DMS153 (cell line): Measurements from ENCODE around the gene ACVRL1.
"Not testable (repeated sequence)": the region's sequence is repeated elsewhere in the genome, so short reads cannot be mapped to it uniquely, and the experiment has no call there.

Experiments
- DNase-seq: peaks from one replicate; lab custom pipeline; 2025; lab: John Stamatoyannopoulos, UW

ACVRL1 gene

DNA sequence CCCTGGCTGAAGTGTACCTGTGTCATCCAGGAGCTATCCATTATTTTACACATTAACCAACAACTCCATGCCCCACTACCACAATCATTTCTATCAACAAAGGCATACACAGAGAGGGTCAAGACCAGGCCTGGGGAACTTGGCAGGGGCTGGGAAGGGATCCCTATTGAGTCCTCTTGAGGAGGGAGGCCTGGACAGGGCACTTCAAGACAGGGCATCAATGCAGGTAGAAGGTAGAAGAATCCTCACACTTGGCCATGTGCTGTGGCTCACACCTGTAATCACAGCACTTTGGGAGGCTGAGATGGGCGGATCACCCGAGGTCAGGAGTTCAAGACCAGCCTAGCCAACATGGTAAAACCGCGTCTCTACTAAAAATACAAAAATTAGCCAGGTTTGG is 32.8 kb upstream of the ACVRL1 start:
- DNase-seq = no peak

DNA sequence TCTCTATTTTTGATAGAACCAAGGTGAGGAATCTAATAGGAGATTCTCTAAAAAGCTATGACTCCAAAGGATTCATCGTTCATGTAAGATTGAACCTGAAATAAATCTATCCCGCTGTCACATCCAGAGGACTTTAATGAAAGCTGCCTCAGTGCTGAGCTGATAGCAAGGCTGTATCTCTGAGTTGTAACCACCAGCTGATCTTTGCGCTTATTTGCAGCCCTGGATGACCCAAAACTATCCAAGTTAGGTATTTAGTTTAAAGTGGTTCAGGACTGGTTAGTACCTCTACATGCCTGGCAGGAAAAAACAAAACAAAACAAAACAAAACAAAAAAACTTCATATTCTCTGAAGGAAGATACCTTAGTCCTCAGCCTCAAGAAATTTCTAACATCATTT is 28.2 kb upstream of the ACVRL1 start:
- DNase-seq = no peak

DNA sequence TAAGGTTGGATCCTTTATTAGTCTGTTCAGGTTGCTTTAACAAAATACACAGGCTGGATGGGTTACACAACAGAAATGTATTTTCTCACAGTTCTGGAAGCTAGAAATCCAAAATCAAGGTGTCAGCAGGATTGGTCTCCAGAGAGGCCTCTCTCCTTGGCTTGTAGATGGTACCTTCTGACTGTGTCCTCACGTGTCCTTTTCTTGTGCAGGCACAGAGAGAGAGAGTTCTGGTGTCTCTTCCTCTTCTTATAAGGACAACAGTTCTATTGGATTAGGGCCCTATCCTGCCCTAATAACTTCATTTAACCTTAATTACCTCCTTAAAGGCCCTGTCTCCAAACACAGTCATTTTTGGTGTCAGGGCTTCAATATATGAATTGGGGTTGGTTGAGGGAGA is 24.0 kb upstream of the ACVRL1 start:
- no peak for DNase-seq

DNA sequence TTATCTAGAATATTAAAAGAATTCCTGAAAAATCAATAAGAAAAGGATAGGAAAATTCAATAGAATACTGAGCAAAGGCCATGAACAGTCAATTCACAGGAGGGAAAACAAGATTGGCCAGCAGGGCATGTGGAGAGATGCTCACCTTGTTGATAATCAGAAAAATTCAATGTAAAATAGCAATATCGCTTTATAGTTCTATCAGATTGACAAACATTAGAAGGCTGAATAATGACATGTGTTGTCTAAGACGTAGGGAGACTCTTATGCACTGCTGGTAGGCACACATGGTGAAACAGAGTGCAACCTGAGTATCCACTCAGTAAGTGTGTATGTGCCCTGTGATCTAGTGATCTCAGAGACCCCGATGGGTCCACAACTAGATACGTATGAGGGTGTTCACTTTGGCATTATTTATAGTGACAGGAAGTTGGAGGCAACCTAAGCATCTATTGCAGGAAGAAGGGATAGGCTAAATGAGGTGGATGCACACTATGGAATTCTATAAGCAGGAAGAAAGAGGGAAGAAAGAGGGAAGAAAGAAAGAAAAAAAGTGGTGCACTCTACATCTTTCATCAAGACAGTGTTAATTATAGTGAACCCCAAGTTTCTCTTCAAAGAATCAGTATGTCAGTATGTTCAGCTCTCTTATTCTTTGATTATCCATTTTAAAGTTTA is 23.2 kb upstream of the ACVRL1 start:
- DNase-seq = no peak

DNA sequence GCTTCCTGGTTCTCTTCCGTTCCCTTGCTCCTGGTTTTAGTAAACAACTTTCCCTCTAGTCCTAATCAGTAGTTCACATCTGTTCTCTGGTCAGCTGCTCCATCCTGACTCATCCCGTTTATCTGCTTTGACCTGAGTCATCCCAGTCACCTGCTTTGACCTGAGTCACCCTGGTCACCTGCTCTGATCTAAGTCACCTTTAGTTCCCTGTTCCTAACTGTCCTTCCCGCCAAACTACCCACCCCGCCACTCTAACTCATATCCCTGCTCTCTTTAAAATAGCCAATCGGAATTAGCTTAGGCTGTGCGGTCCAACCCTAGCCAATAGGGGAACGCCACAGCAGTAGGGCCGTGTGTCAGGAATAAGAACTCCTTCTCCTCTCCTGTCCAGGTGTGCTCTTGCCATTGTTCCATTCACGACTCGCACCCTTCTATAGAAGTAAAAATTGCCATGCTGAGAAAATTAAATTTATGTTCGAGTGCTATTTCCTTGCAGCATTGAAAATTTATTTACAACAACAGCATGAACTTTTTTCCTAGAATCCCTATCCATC is 22.6 kb upstream of the ACVRL1 start:
- DNase-seq = no peak

DNA sequence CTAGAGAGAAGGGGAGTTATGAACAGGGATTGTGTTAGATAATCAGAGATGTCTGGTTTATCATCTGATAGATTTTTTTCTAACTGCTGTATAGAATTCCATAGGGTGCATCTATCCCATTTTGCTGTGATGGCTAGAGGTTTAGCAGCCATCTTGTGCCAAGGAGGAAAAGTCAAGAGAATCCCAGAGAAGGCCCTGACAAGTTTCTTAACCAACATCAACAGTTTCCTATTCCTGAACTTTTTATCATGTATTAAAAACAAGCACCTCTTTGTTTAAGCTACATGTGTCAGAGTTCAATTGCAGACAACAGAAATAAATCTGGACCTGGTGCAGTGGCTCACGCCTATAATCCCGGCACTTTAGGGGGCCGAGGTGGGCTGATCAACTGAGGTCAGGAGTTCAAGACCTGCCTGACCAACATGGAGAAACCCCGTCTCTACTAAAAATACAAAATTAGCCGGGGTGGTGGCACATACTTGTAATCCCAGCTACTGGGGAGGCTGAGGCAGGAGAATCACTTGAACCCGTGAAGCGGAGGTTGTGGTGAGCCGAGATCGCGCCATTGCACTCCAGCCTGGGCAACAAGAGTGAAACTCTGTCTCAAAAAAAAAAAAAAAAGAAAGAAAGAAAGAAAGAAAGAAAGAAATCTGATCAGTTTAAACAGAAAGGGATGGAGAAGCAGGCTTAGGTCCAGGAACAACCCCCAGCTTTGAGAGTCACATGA is 21.8 kb upstream of the ACVRL1 start:
- DNase-seq = not testable (repeated sequence)

DNA sequence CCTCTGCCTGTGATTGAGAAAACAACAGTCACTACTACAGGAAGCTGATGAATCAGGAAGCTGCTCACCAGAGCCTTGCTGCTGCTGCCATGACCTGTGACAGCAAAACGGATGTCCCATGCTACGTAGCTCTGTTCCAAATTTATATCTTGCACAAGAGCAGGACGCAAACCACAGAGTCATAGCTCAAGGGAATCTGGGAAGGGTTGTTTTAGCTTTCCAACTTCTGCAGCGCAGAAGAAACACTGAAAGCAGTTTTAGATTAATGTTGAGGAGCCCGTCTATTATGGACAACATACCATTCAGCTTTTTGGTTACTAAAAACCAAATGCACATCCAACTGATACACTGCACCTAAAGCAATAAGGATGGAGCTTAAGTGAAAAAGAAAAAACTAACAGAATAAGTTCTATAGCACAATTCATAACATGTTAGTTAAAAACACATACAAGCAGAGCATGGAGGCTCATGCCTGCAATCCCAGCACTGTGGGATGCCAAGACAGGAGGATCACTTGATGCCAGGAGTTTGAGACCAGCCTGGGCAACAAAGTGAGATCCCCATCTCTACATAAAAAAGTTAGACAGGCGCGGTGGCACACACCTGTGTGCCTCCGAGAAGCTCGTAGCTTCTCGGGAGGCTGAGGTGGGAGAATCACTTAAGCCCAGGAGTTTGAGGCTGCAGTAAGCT is 21.1 kb upstream of the ACVRL1 start:
- no peak for DNase-seq

DNA sequence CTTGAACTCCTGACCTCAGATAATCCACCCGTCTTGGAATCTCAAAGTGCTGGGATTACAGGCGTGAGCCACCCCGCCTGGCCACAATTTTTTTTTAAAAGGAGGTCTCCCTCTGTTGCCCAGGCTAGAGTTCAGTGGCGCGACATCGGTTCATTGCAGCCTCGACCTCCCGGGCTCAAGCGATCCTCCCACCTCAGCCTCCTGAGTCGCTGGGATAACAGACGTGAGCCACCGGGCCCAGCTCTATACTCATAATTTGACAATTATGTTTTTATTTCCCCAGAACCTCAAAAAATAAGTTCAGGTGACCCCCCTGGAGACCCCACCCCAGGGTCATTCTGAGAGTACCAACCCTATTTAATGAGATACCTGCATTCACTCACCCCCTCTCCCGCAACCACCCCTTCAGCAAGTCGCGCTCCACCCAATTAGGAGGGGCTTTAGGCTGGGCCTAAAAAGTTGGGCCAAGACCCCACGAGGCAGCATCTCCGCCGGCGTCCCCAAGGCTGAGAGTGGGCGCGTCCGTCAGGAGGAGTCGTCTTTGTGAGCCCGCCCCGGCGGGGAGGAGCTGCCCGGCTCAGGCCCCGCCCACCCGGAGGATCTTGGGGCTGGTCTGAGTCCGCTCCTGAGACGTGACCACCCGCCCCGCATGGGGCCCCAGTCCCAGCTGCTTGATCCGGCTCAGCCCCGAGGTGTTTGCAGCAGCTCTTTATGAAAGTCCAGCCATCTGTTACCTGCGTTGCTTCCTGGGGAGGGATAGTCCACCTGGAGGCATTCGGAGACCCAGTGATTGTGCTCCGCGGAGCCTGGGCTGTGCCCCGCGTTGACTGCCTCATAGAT is 19.6 kb upstream of the ACVRL1 start, which contains the start of gene ANKRD33:
ANKRD33 (plus strand) TSS at position 628 of the 840 bp plus-strand sequence; CDS start at position 712, 84 bp downstream.
- no peak for DNase-seq

DNA sequence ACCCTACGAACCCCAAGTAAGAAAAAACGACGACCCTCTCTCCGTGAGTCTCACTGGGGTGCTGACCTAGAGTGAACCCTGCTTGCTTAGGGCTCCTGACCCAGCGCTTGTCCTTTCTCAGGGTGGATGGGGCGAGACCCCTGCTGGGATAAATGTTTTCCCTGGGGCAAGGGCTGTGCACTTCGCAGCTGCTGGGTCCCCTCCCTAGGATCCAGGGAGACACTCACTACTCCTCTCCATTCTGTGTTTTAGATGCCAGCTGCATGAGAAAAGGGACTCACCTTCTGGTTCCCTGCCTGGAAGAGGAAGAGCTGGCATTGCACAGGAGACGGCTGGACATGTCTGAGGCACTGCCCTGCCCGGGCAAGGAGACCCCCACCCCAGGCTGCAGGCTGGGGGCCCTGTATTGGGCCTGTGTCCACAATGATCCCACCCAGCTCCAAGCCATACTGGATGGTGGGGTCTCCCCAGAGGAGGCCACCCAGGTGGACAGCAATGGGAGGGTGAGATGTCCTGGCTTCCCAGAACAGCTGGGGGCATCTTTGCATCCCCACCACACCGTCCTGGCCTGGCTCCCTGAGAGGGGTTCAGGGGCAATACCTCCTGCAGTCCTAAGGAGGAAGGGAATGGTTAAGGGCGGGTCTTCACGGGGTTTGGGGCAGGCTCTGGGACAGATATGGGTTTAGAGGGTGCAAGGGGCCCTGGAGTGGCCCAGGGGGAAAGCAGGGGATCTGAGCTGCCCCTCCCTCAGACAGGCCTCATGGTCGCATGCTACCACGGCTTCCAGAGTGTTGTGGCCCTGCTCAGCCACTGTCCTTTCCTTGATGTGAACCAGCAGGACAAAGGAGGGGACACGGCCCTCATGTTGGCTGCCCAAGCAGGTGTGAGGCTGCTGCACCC is 18.7 kb upstream of the ACVRL1 start:
- no peak for DNase-seq

DNA sequence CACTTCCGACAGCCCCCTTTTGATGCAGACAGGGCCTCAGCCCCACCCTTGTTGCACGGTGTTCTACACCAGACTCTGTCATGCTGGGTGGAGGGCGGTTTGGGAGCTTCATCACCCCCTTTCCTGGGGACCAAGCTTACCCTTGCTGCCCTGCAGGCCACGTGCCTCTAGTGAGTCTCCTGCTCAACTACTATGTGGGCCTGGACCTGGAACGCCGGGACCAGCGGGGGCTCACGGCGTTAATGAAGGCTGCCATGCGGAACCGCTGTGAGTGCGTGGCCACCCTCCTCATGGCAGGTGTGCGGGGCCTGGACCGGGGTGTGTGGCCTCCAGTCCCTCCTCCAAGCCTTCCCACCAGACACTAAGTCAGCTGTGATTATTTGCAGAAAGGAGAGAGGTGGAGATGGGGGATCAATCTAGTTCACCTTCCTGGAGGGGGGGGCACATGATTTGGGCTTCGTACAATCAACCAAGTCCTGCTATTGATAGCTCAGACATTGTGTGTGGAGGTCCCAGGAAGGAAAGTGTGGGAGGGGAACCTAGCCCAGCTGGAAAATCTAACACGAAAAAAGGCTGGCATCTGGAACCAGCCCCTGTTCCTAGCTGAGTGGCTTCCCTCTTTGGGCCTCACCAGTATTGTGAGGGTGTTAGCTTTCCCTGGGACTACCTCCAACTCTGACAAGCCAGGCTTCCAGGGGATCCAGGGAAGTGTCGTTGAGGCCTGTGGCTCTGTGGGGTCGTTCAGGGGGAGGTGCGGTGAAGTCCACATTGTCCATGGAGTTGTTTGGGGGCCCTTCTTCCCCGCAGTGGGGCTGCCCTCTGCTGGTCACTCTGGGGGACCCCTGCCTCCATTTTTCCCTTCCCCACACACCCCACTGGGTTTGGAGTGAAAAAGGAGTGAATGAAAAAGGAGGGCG is 17.8 kb upstream of the ACVRL1 start:
- no peak for DNase-seq

DNA sequence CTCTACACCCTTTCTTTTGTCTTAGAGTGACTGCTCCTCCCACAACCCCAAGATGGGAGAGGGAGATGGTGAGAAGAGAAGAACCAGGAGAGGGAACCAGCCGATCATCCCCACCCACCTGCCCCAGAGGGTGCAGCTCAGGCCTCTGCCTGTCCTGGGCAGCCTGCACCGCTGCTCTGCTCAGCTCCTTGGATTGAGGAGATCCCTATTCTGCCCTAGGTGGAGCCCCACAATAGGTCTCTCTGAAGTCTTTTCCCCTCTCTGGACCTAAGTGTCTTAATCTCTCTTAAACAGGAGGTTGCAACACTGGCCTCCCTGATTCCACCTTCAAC is 17.2 kb upstream of the ACVRL1 start:
- DNase-seq = no peak

DNA sequence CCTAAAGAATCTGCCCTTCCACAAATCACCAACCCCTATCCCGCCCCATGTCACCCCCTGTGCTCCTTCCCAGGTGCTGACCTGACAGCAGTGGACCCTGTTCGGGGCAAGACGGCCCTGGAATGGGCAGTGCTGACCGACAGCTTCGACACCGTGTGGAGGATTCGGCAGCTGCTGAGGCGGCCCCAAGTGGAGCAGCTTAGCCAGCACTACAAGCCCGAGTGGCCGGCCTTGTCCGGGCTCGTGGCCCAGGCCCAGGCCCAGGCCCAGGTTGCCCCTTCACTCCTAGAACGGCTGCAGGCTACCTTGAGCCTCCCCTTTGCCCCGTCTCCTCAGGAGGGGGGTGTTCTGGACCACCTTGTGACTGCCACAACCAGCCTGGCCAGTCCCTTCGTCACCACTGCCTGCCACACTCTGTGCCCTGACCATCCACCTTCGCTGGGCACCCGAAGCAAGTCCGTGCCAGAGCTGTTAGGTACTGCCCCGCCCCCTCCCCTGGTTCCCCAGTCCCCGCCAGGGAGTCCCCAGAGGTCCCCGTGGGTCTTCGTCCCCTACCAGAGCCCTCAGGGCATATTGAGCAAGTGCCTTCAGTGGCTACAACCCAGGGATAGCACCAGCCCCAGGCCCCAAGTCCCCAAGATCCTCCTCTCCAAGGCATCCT is 16.7 kb upstream of the ACVRL1 start:
- no peak for DNase-seq

DNA sequence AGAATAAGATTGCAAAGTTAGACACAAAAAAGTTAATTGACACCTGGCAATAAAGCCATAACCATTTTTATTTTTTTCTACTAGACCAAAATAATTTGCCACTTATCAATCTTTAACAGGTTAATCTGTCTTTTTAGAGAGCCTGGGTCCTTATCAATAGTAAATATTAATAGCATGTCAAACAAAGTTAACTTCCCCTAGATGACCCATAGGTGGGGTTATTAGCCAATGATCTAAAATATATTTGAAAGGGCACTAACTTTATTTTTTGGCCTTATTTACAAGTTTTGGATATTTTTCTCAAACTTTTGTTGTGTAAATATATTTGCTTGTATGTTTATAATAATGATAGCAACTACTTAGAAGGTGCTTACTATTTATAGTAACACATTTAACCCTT is 15.5 kb upstream of the ACVRL1 start:
- no peak for DNase-seq

DNA sequence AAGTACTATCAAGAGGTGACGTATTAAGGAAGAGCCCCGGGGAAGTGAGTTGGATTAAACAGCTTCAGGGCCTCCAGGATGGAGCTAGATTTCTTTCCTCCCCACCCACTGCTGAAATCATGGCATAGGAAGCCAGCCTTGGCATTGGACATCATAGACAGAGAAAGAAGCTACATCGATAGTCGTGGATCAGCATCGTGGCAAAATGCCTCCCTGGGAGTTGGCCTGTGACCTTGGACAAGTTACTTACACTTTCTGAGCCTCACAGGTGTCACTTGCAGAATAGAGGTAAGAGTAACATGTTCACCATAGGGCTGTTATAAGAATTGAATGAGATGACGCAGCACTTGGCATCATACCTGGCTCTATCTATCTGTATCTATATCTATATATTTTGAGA is 13.5 kb upstream of the ACVRL1 start:
- DNase-seq = no peak

DNA sequence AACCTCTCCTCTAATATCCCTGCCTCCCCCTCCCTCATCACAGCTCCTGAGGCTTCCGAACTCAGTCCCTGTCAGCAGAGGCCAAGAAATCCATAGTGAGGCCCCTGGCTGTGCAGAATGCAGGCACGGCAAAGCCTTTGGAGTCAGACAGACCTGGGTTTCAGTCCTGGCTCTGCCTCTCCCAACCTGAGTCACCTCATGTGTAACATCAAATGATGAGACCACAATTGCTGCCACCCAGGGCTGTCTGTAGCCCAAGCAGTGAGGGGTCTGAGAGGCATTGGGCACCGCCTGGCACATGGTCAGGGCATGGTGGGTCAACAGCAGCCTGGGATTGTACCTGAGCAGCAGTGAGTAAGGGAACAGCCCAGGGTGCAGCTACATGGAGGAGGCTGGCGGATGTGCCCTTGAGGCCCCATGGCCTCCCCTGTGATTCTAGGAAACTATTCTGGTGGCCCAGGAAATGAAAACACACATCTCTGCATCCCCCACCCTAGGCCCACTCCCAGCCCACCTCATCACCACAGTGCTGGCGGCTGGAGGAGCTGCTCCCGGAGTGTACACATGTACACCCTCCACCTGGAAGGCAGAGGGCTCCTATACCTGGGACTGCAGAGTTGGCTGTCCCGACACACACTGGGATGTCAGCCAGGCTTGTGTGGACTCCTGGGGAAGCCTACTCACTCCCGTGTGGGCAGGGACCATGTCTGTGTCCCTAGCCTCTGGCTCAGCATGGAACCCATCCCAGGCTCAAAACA is 11.7 kb upstream of the ACVRL1 start:
- no peak for DNase-seq

DNA sequence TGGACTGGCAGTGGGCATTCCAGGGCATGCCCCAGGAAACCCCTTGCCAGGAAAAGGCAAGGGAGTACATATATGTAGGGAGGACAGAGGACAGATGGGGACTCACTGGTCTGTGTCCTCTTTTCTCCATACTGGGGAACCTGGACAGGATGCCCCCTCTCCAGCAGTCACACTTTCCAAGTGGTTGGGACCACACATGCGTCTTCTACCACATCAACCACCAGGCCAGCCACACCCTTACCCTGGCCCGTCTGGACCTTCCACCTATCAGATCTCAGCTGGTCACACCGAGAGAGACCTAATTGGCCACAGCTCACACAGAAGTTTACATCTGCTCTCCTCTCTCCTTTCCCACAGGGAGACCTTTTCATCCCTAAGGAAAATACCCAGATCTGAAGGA is 11.1 kb upstream of the ACVRL1 start:
- DNase-seq = no peak

DNA sequence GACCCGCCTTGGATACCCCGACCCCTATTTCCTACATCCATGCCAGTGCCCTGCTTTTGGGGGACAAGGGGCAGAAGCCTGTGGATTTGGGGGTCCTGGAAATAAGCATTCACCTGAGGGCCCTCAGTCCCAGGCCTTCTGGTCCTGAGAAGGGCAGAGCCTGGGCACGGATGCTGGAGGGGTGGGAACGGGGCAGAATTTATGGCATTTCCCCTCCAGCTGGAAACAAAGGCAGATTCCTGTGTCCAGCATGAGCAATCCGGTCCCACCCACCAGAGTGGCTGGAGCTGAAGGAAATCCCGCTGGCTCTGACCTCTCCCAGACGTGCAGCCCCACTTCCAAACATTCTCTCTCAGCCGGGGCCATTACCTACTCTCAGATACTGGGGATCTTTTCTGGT is 10.1 kb upstream of the ACVRL1 start:
- no peak for DNase-seq

DNA sequence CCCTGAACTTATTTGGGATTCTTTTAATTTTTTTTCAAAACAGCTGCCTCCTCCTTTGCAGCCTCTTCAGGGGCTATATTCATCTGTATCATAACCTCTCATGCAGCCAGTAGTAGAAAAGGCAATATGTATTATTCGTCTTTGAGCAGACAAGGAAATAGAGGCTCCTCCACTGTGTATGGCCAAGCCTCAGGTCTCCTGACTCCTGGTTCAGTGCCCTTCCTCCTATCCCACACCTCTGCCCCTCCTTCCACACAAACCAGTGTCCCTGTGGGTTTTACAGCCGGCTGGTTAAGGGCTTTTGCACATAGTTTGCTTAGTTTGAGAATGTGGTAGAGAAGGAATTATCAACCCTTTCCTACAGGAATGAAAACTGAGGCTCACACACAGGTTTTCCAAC is 8.8 kb upstream of the ACVRL1 start:
- no peak for DNase-seq

DNA sequence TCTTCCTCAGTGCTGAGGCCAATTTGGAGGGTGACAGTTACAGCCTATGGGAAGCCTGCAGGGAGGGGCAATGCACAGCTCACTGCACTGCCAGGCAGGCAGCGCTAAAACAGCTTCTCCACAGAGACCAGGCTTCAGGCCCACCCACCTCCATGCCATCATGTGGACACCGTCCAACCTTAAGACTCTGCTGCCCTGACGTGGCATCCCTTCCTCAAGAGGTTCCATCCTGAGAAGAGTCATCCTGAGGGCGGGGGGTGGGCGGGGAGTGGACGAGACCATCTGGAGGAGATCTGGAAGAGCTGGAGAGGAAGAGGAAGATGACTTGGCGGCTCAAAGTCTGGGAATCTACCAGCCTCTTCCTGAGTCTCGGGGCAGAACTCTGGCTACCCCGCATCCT is 8.4 kb upstream of the ACVRL1 start:
- DNase-seq = no peak
